ENCODE data around the gene CA4. TPM values are rescaled to one million over a fixed set of nuclear protein-coding genes. Genes with fewer than 3 reads are reported as not detected.
A peak's percentile ranks its signal among the peaks of the same experiment; 100 is the strongest.

CA4 gene
- total RNA-seq, 3 donors from 2014 or later = not detected

- H3K4me3 Mint-ChIP-seq = no peak overlapping the region
- DNase-seq = peak; percentile 44
- peaks cover 64% of the 10 kb centered on the region for H3K27me3 Mint-ChIP-seq (ENCODE audit: low read depth)
- no peaks in the 10 kb centered on the region for H3K36me3 Mint-ChIP-seq (ENCODE audit: insufficient read depth)
- H3K9me3 Mint-ChIP-seq = no peaks in the 10 kb centered on the region
- ATAC-seq = peak in 1 of 2 donors; percentile 20
- peaks cover 35% of the 10 kb centered on the region for H3K4me1 Mint-ChIP-seq (ENCODE audit: low read depth)
Measured at GRCh38 chr17:60139438-60140285, 10.1 kb upstream of the CA4 start.

- Mint-ChIP-seq H3K27me3 (ENCODE audit: low read depth) (peaks cover 76% of the 10 kb centered on the region), H3K4me3 (no peak overlapping the region), H3K9me3 (no peaks in the 10 kb centered on the region), H3K4me1 (ENCODE audit: low read depth) (peaks cover 22% of the 10 kb centered on the region), H3K36me3 (ENCODE audit: insufficient read depth) (no peaks in the 10 kb centered on the region)
- ATAC-seq (no peak), DNase-seq (no peak)
Measured at GRCh38 chr17:60141111-60142018, 8.4 kb upstream of the CA4 start.

GRCh38 chr17:60142872-60143499 is 6.8 kb upstream of the CA4 start:
- Mint-ChIP-seq H3K9me3 (no peaks in the 10 kb centered on the region), H3K27me3 (ENCODE audit: low read depth) (peaks cover 87% of the 10 kb centered on the region), H3K4me1 (ENCODE audit: low read depth) (peaks cover 22% of the 10 kb centered on the region), H3K4me3 (peak overlapping the region; percentile 26), H3K36me3 (ENCODE audit: insufficient read depth) (no peaks in the 10 kb centered on the region)
- ATAC-seq = peak; percentile 79 to 80
- peak; percentile 62 for DNase-seq

GRCh38 chr17:60145006-60145935 is 4.5 kb upstream of the CA4 start:
- ATAC-seq = no peak
- H3K4me1 Mint-ChIP-seq (ENCODE audit: low read depth) = peaks cover 20% of the 10 kb centered on the region

GRCh38 chr17:60146206-60146605 is 3.6 kb upstream of the CA4 start:
- peaks cover 83% of the 10 kb centered on the region for H3K27me3 Mint-ChIP-seq (ENCODE audit: low read depth)
- no peak for ATAC-seq
- H3K9me3 Mint-ChIP-seq = no peaks in the 10 kb centered on the region
- H3K4me3 Mint-ChIP-seq = no peak overlapping the region
- H3K4me1 Mint-ChIP-seq (ENCODE audit: low read depth) = peaks cover 26% of the 10 kb centered on the region
- no peak for DNase-seq
- H3K36me3 Mint-ChIP-seq (ENCODE audit: insufficient read depth) = no peaks in the 10 kb centered on the region

More at GRCh38 chr17:60145006-60145935, 4.5 kb upstream of the CA4 start:
- Mint-ChIP-seq H3K4me3 (no peak overlapping the region), H3K36me3 (ENCODE audit: insufficient read depth) (no peaks in the 10 kb centered on the region), H3K9me3 (no peaks in the 10 kb centered on the region), H3K27me3 (ENCODE audit: low read depth) (peaks cover 84% of the 10 kb centered on the region)
- no peak for DNase-seq

GRCh38 chr17:60147553-60148223 is 2.1 kb upstream of the CA4 start:
- no peak for ATAC-seq

GRCh38 chr17:60148373-60148772 is 1.4 kb upstream of the CA4 start:
- H3K4me1 Mint-ChIP-seq (ENCODE audit: low read depth) = peaks cover 17% of the 10 kb centered on the region
- no peak for DNase-seq
- ATAC-seq = no peak
- no peaks in the 10 kb centered on the region for H3K9me3 Mint-ChIP-seq
- H3K36me3 Mint-ChIP-seq (ENCODE audit: insufficient read depth) = no peaks in the 10 kb centered on the region
- no peak overlapping the region for H3K4me3 Mint-ChIP-seq
- peaks cover 82% of the 10 kb centered on the region for H3K27me3 Mint-ChIP-seq (ENCODE audit: low read depth)

More at GRCh38 chr17:60147553-60148223, 2.1 kb upstream of the CA4 start:
- no peak for DNase-seq
- Mint-ChIP-seq H3K4me1 (ENCODE audit: low read depth) (peaks cover 24% of the 10 kb centered on the region), H3K36me3 (ENCODE audit: insufficient read depth) (no peaks in the 10 kb centered on the region), H3K27me3 (ENCODE audit: low read depth) (peaks cover 83% of the 10 kb centered on the region), H3K4me3 (no peak overlapping the region), H3K9me3 (no peaks in the 10 kb centered on the region)

- no peak for DNase-seq
- peak; percentile 76 to 79 for ATAC-seq
Measured at GRCh38 chr17:60151355-60151754, 1.6 kb downstream of the CA4 start.

GRCh38 chr17:60153606-60154390 is 4.0 kb downstream of the CA4 start:
- no peak for DNase-seq
- H3K4me1 Mint-ChIP-seq (ENCODE audit: low read depth) = peaks cover 11% of the 10 kb centered on the region
- H3K27me3 Mint-ChIP-seq (ENCODE audit: low read depth) = peaks cover 58% of the 10 kb centered on the region
- no peaks in the 10 kb centered on the region for H3K9me3 Mint-ChIP-seq
- H3K4me3 Mint-ChIP-seq = no peak overlapping the region
- no peaks in the 10 kb centered on the region for H3K36me3 Mint-ChIP-seq (ENCODE audit: insufficient read depth)
- no peak for ATAC-seq

More at GRCh38 chr17:60151355-60151754, 1.6 kb downstream of the CA4 start:
- Mint-ChIP-seq H3K4me1 (ENCODE audit: low read depth) (peaks cover 11% of the 10 kb centered on the region), H3K4me3 (no peak overlapping the region), H3K27me3 (ENCODE audit: low read depth) (peaks cover 66% of the 10 kb centered on the region), H3K9me3 (no peaks in the 10 kb centered on the region), H3K36me3 (ENCODE audit: insufficient read depth) (no peaks in the 10 kb centered on the region)

GRCh38 chr17:60154616-60155426 is 5.0 kb downstream of the CA4 start:
- Mint-ChIP-seq H3K9me3 (no peaks in the 10 kb centered on the region), H3K4me1 (ENCODE audit: low read depth) (peaks cover 10% of the 10 kb centered on the region), H3K36me3 (ENCODE audit: insufficient read depth) (no peaks in the 10 kb centered on the region), H3K27me3 (ENCODE audit: low read depth) (peaks cover 56% of the 10 kb centered on the region), H3K4me3 (no peak overlapping the region)
- DNase-seq (no peak), ATAC-seq (no peak)

- no peak for ATAC-seq
Measured at GRCh38 chr17:60155427-60155814, 5.6 kb downstream of the CA4 start.

GRCh38 chr17:60155815-60156214 is 6.0 kb downstream of the CA4 start:
- no peak overlapping the region for H3K4me3 Mint-ChIP-seq
- H3K4me1 Mint-ChIP-seq (ENCODE audit: low read depth) = peaks cover 8% of the 10 kb centered on the region
- H3K27me3 Mint-ChIP-seq (ENCODE audit: low read depth) = peaks cover 56% of the 10 kb centered on the region
- ATAC-seq (no peak), DNase-seq (no peak)
- no peaks in the 10 kb centered on the region for H3K9me3 Mint-ChIP-seq
- no peaks in the 10 kb centered on the region for H3K36me3 Mint-ChIP-seq (ENCODE audit: insufficient read depth)

More at GRCh38 chr17:60155427-60155814, 5.6 kb downstream of the CA4 start:
- H3K9me3 Mint-ChIP-seq = no peaks in the 10 kb centered on the region
- DNase-seq = no peak
- H3K27me3 Mint-ChIP-seq (ENCODE audit: low read depth) = peaks cover 57% of the 10 kb centered on the region
- H3K4me1 Mint-ChIP-seq (ENCODE audit: low read depth) = peaks cover 10% of the 10 kb centered on the region
- no peak overlapping the region for H3K4me3 Mint-ChIP-seq
- H3K36me3 Mint-ChIP-seq (ENCODE audit: insufficient read depth) = no peaks in the 10 kb centered on the region
